Stomach (tissue), 4 donors: Measurements from ENCODE around the gene OLFM4.

ENCODE experiments used
- EP300 ChIP-seq: sonication (generic); formaldehyde crosslinking; IDR thresholded peaks from one replicate; pipeline ENCODE4 v1.6.1; 2017; ENCODE audit warnings: antibody characterized with exemption
- POLR2AphosphoS5 ChIP-seq, 3 donors: sonication (generic); formaldehyde crosslinking; IDR thresholded peaks; one replicate each; pipeline ENCODE4 v1.6.1; 2016; ENCODE audit warnings: antibody characterized with exemption in 3 of 3
- TF ChIP-seq, protein P1 (sequence below), 7 experiments: fragments of 450-650 bp in 4 of 7; fragments of 200-600 bp in 3 of 7; sonication (generic) in 3 of 7; IDR thresholded peaks; one replicate each; pipeline ENCODE4 v1.5.1; 2016 to 2019; ENCODE audit warnings: antibody characterized with exemption in 7 of 7, control low read depth in 2 of 7, mild to moderate bottlenecking in 1 of 7

DNA sequence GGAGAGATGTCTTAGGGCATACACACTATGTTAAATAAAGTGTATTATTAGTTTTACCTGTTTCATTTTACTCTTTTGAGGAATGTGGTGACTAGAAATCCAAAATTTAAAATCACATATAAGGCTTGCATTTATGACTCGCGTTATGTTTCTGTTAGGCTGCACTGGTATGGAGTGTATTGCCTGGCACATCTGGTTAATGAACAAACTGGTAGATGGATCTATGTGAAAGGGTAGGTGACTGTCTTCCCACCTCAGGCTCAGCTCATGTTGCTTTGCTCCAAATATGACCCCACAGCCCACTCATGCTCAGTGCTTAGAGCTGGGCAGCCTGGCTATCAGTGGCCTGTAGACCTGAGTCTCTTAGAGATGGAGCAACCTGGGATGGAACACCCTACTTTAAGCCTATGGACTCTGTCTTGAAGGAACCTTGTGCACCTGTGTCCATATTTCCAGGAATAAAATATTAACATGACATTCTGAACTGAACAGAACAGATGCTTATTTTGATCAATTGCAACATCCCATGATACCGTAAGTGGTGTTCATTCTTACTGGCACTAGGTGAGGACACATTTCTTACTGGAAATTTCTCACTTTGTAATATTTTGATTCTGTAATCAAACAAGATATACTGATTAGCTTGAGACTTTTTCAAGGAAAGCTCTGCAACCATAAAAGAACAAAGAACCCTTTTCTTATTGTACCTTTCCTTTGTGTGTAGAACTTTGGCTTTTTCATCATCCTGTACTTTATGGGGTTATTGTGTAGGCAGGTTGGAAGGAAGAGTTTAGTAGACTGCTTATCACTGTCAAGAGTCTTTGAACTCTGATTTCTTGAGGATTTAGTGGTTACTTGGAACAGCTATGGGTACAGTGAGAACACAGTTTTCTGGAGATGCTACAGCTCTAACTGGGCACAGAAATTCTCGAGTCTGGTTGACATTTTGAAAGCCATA lies 9.6 kb upstream of the OLFM4 start:
- TF ChIP-seq, protein P1, sequence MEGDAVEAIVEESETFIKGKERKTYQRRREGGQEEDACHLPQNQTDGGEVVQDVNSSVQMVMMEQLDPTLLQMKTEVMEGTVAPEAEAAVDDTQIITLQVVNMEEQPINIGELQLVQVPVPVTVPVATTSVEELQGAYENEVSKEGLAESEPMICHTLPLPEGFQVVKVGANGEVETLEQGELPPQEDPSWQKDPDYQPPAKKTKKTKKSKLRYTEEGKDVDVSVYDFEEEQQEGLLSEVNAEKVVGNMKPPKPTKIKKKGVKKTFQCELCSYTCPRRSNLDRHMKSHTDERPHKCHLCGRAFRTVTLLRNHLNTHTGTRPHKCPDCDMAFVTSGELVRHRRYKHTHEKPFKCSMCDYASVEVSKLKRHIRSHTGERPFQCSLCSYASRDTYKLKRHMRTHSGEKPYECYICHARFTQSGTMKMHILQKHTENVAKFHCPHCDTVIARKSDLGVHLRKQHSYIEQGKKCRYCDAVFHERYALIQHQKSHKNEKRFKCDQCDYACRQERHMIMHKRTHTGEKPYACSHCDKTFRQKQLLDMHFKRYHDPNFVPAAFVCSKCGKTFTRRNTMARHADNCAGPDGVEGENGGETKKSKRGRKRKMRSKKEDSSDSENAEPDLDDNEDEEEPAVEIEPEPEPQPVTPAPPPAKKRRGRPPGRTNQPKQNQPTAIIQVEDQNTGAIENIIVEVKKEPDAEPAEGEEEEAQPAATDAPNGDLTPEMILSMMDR (IDR thresholded peaks at IDR 0.05): no peak
- TF ChIP-seq EP300: no peak
- TF ChIP-seq POLR2AphosphoS5 (IDR thresholded peaks at IDR 0.05): no peak
